Keratinocyte (primary cell): Measurements from ENCODE around the gene A2M.
A peak's percentile ranks its signal among the peaks of the same experiment; 100 is the strongest.

ENCODE experiments used
- EZH2 ChIP-seq: IDR thresholded peaks from one replicate; pipeline ENCODE4 v1.6.1; 2012; ENCODE audit warnings: inconsistent platforms, mild to moderate bottlenecking, low read length, moderate library complexity
- TF ChIP-seq, protein P1 (sequence below), 3 experiments: IDR thresholded peaks in 1 of 3; conservative IDR thresholded peaks in 1 of 3; optimal IDR thresholded peaks in 1 of 3; 2 replicates in 2 of 3; 3 replicates in 1 of 3; pipeline versions ENCODE3 to v1.5.1; 2011; ENCODE audit warnings: low read length in 3 of 3, mild to moderate bottlenecking in 3 of 3, moderate library complexity in 2 of 3, control low read depth in 1 of 3, inconsistent platforms in 1 of 3; ENCODE audit not compliant: insufficient read depth in 2 of 3; ENCODE audit errors: extremely low read depth in 1 of 3

DNA sequence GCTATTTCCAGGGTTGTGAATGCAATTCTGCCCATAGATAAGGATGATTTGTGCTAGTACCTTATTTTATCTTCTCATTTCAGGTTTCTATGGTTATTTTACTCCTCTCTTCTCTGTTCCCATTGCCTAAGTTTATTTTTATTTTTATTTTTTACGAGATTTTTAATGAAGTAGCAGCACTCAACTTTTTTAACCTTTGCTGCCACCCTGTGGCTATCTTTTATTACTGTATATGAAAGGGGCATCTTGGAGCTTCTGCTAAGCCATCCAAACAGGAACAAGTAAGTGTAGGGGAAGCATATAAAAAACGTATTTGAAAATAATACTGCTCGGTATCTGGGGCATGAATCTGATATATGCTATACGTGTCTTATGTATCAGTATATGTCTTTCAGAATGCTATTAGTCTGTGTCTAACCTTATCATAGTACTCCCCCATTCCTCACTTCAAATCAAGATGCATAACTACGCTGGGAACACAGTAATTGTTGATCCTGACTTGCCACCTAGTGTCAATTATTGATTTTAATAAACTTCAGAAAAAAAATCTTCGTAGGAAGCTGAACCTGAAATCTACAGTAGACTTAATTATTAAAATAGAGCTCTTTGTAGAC lies 66.1 kb downstream of the A2M start:
- TF ChIP-seq, protein P1, sequence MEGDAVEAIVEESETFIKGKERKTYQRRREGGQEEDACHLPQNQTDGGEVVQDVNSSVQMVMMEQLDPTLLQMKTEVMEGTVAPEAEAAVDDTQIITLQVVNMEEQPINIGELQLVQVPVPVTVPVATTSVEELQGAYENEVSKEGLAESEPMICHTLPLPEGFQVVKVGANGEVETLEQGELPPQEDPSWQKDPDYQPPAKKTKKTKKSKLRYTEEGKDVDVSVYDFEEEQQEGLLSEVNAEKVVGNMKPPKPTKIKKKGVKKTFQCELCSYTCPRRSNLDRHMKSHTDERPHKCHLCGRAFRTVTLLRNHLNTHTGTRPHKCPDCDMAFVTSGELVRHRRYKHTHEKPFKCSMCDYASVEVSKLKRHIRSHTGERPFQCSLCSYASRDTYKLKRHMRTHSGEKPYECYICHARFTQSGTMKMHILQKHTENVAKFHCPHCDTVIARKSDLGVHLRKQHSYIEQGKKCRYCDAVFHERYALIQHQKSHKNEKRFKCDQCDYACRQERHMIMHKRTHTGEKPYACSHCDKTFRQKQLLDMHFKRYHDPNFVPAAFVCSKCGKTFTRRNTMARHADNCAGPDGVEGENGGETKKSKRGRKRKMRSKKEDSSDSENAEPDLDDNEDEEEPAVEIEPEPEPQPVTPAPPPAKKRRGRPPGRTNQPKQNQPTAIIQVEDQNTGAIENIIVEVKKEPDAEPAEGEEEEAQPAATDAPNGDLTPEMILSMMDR (optimal IDR thresholded peaks at IDR 0.05 in 1 of 3, IDR thresholded peaks at IDR 0.05 in 1 of 3, conservative IDR thresholded peaks at IDR 0.05 in 1 of 3; ENCODE audit: extremely low read depth in 1 of 3, insufficient read depth in 2 of 3, low read length in 3 of 3) = peak in 2 of 3 experiments; percentile 36 to 43
- TF ChIP-seq EZH2 = no peak
